ENCODE results near the gene ANKRA2. TPM values are rescaled to one million over a fixed set of nuclear protein-coding genes. Genes with fewer than 3 reads are reported as not detected.

ANKRA2 gene
- total and polyA plus RNA-seq, 9 of the 15 experiments (the other 6 are each of a cell fraction or from before 2014, with no cell fraction given) = 7.9 to 28.7 (median 12.8) TPM

DNA sequence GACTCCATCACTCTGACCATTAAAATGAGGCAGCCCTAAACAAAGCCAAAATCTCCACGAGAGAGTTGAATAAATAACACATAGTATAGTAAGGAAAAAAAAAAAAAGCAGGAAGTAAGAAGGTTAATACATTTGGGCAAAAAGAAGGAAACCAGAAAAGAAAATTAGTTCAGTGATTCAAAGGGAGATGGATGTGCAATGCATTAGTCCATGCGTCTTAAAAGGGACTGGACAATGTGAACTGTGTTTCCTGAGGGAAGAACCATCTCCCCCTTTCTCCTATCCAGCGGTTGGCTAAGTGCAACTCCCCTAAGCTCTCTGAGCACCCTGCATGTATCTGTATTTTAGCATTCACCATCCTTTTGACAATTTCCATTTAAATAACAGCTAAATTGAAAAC is 1.4 kb downstream of the ANKRA2 start:
- TF ChIP-seq XRCC4 (IDR thresholded peaks at IDR 0.05; ENCODE audit: extremely low read depth, insufficient read depth, insufficient read length) = no peak
- TF ChIP-seq LARP7 (IDR thresholded peaks at IDR 0.05) = 0 out of 2 replicates have a peak, but pooled peaks have one; percentile 42
- TF ChIP-seq XRCC3 (IDR thresholded peaks at IDR 0.05) = no peak
- TF ChIP-seq ZNF778 (CRISPR knock-in tag; IDR thresholded peaks at IDR 0.05) = no peak
- TF ChIP-seq SP1 (CRISPR knock-in tag; IDR thresholded peaks at IDR 0.05) = no peak
- TF ChIP-seq CHD1 (IDR thresholded peaks at IDR 0.05; ENCODE audit: low read length) = no peak
- peak; percentile 19 for TF ChIP-seq PRDM10 (IDR thresholded peaks at IDR 0.05; ENCODE audit: partially characterized antibody)
- TF ChIP-seq, protein P1, sequence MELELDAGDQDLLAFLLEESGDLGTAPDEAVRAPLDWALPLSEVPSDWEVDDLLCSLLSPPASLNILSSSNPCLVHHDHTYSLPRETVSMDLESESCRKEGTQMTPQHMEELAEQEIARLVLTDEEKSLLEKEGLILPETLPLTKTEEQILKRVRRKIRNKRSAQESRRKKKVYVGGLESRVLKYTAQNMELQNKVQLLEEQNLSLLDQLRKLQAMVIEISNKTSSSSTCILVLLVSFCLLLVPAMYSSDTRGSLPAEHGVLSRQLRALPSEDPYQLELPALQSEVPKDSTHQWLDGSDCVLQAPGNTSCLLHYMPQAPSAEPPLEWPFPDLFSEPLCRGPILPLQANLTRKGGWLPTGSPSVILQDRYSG (tag; conservative IDR thresholded peaks at IDR 0.05; ENCODE audit: low read depth) = no peak
- CTCF ChIA-PET (ENCODE audit: low intra/inter-chr PET ratio) = no interaction called here
- ATAC-seq (0 out of 3 replicates have a peak, but pooled peaks have one; percentile 14), DNase-seq (ENCODE audit: extremely low read depth in 1 of 4, low spot score in 3 of 4) (peak in 1 of 4 experiments; percentile 12), FAIRE-seq (no peak)
- H3K9ac ChIP-seq (ENCODE audit: insufficient read depth in 1 of 2, low read depth in 2 of 2, low read length in 2 of 2) = peak overlapping the region; percentile 22 to 96; a peak in 3 of 4 replicates
- H2AFZ ChIP-seq (ENCODE audit: low read depth, low read length) = peak overlapping the region; percentile 58
- intact Hi-C loops (cut with micrococcal nuclease) = no loop called here
- POLR2A ChIA-PET = interaction anchor here (0.8 to 1.3 kb wide), 4 partner anchors 9 to 82 kb away, joined by 3 to 4 read pairs (median 4); partner anchors contain the start of gene BTF3
- peaks cover 0 to 3% of the 10 kb centered on the region in 2 experiments; a peak in 2 of 5 replicates for H3K4me1 ChIP-seq (replicated peaks in 1 of 2; ENCODE audit: control insufficient read depth in 2 of 2, insufficient read depth in 2 of 2, low read length in 2 of 2)
- no TSS peak for BruUV-seq (replicated peaks)
- H3K9me3 ChIP-seq (replicated peaks; ENCODE audit: control insufficient read depth, insufficient read depth, low read depth, low read length) = no peaks in the 10 kb centered on the region
- peaks cover 62% of the 10 kb centered on the region for H3K79me2 ChIP-seq (ENCODE audit: control insufficient read depth, insufficient read depth, low read length)
- H3K4me2 ChIP-seq (ENCODE audit: insufficient read depth, low read length) = peak overlapping the region; percentile 95
- peaks cover 36% of the 10 kb centered on the region for H3K36me3 ChIP-seq (ENCODE audit: control insufficient read depth, insufficient read depth, low read length)
- WGBS (ENCODE audit: insufficient coverage, low coverage, missing lambda C conversion rate) = 8% methylated on average over 3 of the region's 3 CpGs
- no peaks in the 10 kb centered on the region for H3K9me1 ChIP-seq (ENCODE audit: control insufficient read depth, insufficient read depth, low read length)
- in situ Hi-C loops (cut with MboI) = no loop called here
- no peaks in the 10 kb centered on the region for H4K20me1 ChIP-seq (replicated peaks; ENCODE audit: control insufficient read depth, insufficient read depth, low read length)
- H3K27ac ChIP-seq (ENCODE audit: extremely low read depth, low read depth, low read length) = peak overlapping the region; percentile 78
- H3K4me3 ChIP-seq = peak overlapping the region; percentile 90
- H3K27me3 ChIP-seq (ENCODE audit: control insufficient read depth in 2 of 2, insufficient read depth in 2 of 2, low read length in 2 of 2) = no peaks in the 10 kb centered on the region
